Measurements from ENCODE around the gene FBXO48. TPM values are rescaled to one million over a fixed set of nuclear protein-coding genes. Genes with fewer than 3 reads are reported as not detected.

FBXO48 gene
- total and polyA plus RNA-seq, 10 of the 15 experiments (the other 5 are each of a cell fraction or from before 2014, with no cell fraction given): 0.56 to 2.3 (median 1.2) TPM

GRCh38 chr2:68417926-68418325, 49.2 kb downstream of the FBXO48 start (continued):
- TF ChIP-seq RELB (IDR thresholded peaks at IDR 0.05; ENCODE audit: low read depth) (no peak), SIX5 (IDR thresholded peaks at IDR 0.05; ENCODE audit: low read depth, low read length, severe bottlenecking) (no peak), KLF5 (IDR thresholded peaks at IDR 0.05; ENCODE audit: partially characterized antibody) (no peak), HDAC2 (IDR thresholded peaks at IDR 0.05) (no peak), RUNX3 (IDR thresholded peaks at IDR 0.05; ENCODE audit: low read length) (0 out of 2 replicates have a peak, but pooled peaks have one; percentile 10), KDM1A (IDR thresholded peaks at IDR 0.05; ENCODE audit: borderline replicate concordance) (no peak), POLR2A (IDR thresholded peaks at IDR 0.05; ENCODE audit: low read depth, low read length) (no peak), NR2F1 (conservative IDR thresholded peaks at IDR 0.05) (0 out of 2 replicates have a peak, but pooled peaks have one; percentile 8), BACH1 (IDR thresholded peaks at IDR 0.05; ENCODE audit: borderline replicate concordance) (no peak), FOXM1 (IDR thresholded peaks at IDR 0.05; ENCODE audit: low read depth, low read length) (no peak), RELA (IDR thresholded peaks at IDR 0.05; ENCODE audit: borderline replicate concordance, partially characterized antibody) (no peak), CBX3 (IDR thresholded peaks at IDR 0.05; ENCODE audit: borderline replicate concordance, low read depth) (no peak)

- Histone ChIP-seq H2AFZ (ENCODE audit: control insufficient read depth, low read depth, low read length) (no peak overlapping the region), H3K9ac (ENCODE audit: control insufficient read depth, insufficient read depth, low read length) (no peak overlapping the region), H3K27me3 (replicated peaks in 1 of 2; ENCODE audit: control insufficient read depth in 2 of 2, insufficient read depth in 2 of 2, low read length in 1 of 2) (no peaks in the 10 kb centered on the region; a peak in 1 of 4 replicates), H3K79me2 (ENCODE audit: control insufficient read depth, insufficient read depth, low read length) (no peaks in the 10 kb centered on the region), H3K27ac (ENCODE audit: control insufficient read depth, insufficient read depth) (no peak overlapping the region), H3K4me3 (no peak overlapping the region), H4K20me1 (ENCODE audit: control insufficient read depth, insufficient read depth) (no peaks in the 10 kb centered on the region), H3K4me1 (ENCODE audit: control insufficient read depth, insufficient read depth, low read length) (peaks cover 37% of the 10 kb centered on the region), H3K9me3 (replicated peaks; ENCODE audit: control insufficient read depth, insufficient read depth, low read length) (peaks cover 2% of the 10 kb centered on the region; the same call in 1 of the 3 replicates), H3K4me2 (ENCODE audit: control insufficient read depth, insufficient read depth) (no peak overlapping the region), H3K36me3 (ENCODE audit: control insufficient read depth in 2 of 2, insufficient read depth in 2 of 2, low read length in 1 of 2) (no peaks in the 10 kb centered on the region)
- intact Hi-C loops (cut with micrococcal nuclease; ENCODE audit: unreplicated experiment) (no loop called here), in situ Hi-C loops (cut with MboI) (no loop called here)
- 97% methylated on average over 9 of the region's 9 CpGs for WGBS (ENCODE audit: insufficient coverage, insufficient replicate concordance, low lambda C conversion rate, missing lambda C conversion rate)
- ATAC-seq: no peak
- no peak for FAIRE-seq
- no TSS peak for BruUV-seq (replicated peaks)
- ChIA-PET POLR2A (interaction anchor here (1.1 to 10.7 kb wide), 5 partner anchors 9 to 48 kb away, joined by 3 to 70 read pairs (median 3); no protein-coding TSS in a partner anchor), RAD21 (ENCODE audit: unreplicated experiment) (interaction anchor here (1.0 to 9.8 kb wide), 6 partner anchors 9 to 24 kb away, joined by 3 to 147 read pairs (median 6); no protein-coding TSS in a partner anchor), CTCF (interaction anchor here (0.9 to 9.7 kb wide), 5 partner anchors 11 to 48 kb away, joined by 3 to 87 read pairs (median 4); no protein-coding TSS in a partner anchor), SMC1A (ENCODE audit: uncharacterized antibody, unreplicated experiment) (interaction anchor here (1.3 to 11.3 kb wide), 8 partner anchors 11 to 44 kb away, joined by 3 to 207 read pairs (median 13); no protein-coding TSS in a partner anchor)
- DNase-seq (ENCODE audit: low read depth, low spot score): no peak
- no peak for TF ChIP-seq PAX5 (IDR thresholded peaks at IDR 0.05; ENCODE audit: borderline replicate concordance, low read depth, low read length)
- no peak for TF ChIP-seq CHD1 (IDR thresholded peaks at IDR 0.05; ENCODE audit: low read depth, low read length)
- no peak for TF ChIP-seq ZNF592 (IDR thresholded peaks at IDR 0.05)
- no peak for TF ChIP-seq BCL11A (IDR thresholded peaks at IDR 0.05; ENCODE audit: low read depth, low read length)
- no peak for TF ChIP-seq PML (IDR thresholded peaks at IDR 0.05; ENCODE audit: low read length)
- no peak for TF ChIP-seq E2F4 (IDR thresholded peaks at IDR 0.05; ENCODE audit: low read depth, low read length)
- no peak for TF ChIP-seq ZNF217 (IDR thresholded peaks at IDR 0.05)
Observed at GRCh38 chr2:68416081-68416675, 50.9 kb downstream of the FBXO48 start.
